KMS-11 (cell line): Measurements from ENCODE around the gene TMEM229B.

ENCODE experiments used
- H2AFZ ChIP-seq: fragments of 200-600 bp; sonication (generic); 2 replicates; pipeline ENCODE4 v1.6.1; 2016; ENCODE audit warnings: antibody characterized with exemption, mixed run types, low read depth
- H3K27ac ChIP-seq: fragments of 200-600 bp; sonication (generic); 2 replicates; pipeline ENCODE4 v1.6.1; 2016; ENCODE audit warnings: mild to moderate bottlenecking, mixed run types
- H3K27me3 ChIP-seq: fragments of 200-600 bp; sonication (generic); 2 replicates; pipeline ENCODE4 v1.6.1; 2017; ENCODE audit warnings: mild to moderate bottlenecking, low read depth, mixed run types, moderate library complexity; ENCODE audit not compliant: insufficient read depth
- H3K36me3 ChIP-seq: fragments of 200-600 bp; sonication (generic); 2 replicates; pipeline ENCODE4 v1.6.1; 2017; ENCODE audit warnings: mild to moderate bottlenecking, mixed run types; ENCODE audit not compliant: insufficient read depth
- H3K4me1 ChIP-seq: fragments of 200-600 bp; sonication (generic); 2 replicates; pipeline ENCODE4 v1.6.1; 2016; ENCODE audit warnings: mild to moderate bottlenecking, low read depth, mixed run types; ENCODE audit not compliant: poor library complexity, severe bottlenecking
- H3K4me2 ChIP-seq: fragments of 200-600 bp; sonication (generic); 2 replicates; pipeline ENCODE4 v1.7.0; 2016; ENCODE audit warnings: mild to moderate bottlenecking, mixed run types
- H3K4me3 ChIP-seq: fragments of 200-600 bp; sonication (generic); IDR thresholded peaks from 2 replicates; pipeline ENCODE4 v1.6.1; 2017; ENCODE audit warnings: low read depth, low read length, mixed read lengths; ENCODE audit not compliant: insufficient read depth
- H3K79me2 ChIP-seq: fragments of 200-600 bp; sonication (generic); 2 replicates; pipeline ENCODE4 v1.6.1; 2016; ENCODE audit warnings: low read depth, mixed run types; ENCODE audit not compliant: insufficient read depth
- H3K9ac ChIP-seq: fragments of 200-600 bp; sonication (generic); 2 replicates; pipeline ENCODE4 v1.6.1; 2016; ENCODE audit warnings: mild to moderate bottlenecking, mixed run types
- H4K20me1 ChIP-seq: fragments of 200-600 bp; sonication (generic); 2 replicates; pipeline ENCODE4 v1.6.1; 2016; ENCODE audit warnings: mild to moderate bottlenecking, mixed run types; ENCODE audit not compliant: insufficient read depth
- TF ChIP-seq, protein P1 (sequence below): fragments of 200-600 bp; sonication (generic); conservative IDR thresholded peaks from 2 replicates; pipeline ENCODE4 v1.6.1; 2017; ENCODE audit warnings: low read depth, mild to moderate bottlenecking, antibody characterized with exemption, low read length, moderate library complexity, mixed read lengths

The TMEM229B gene

DNA sequence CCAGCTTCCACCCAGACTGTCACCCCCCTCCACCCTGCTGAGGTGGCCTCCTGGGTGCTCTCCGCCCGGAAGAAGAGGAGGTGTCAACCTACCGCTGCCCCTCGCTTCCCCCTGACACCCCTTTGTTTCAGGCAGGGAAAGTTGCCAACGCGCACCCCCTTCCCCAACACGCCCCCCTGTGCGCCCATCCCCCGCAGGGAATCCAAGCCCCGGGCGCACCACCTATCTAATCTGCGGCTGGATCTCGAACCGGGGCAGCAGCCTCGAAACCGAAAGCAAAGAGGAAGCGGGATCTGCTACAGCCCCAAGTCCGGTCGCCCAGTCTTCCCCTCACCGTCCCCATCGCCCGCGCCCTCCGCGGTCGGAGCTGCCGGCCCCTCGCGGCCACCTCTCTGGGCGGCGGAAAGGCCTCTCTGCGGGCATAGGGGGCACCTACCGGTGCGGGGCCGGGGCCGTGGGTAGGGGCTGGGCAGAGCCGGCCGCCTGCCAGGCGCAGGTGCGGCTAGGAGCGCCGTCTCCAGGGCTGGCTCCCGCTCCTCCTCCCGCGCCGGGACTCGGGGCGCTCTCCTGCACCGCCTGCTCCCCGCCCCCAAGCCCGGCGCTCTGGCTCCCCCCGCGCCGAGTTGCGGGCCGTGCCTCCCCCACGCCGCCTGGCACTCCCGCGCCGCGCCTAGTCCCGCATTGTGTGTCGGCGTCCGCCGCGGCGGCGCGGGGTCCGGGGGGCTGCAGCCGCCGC is 26.3 kb upstream of the TMEM229B start:
- H4K20me1 ChIP-seq, result no peaks in the 10 kb centered on the region
- H3K9ac ChIP-seq, result peak overlapping the region; percentile 27; the same call in 1 of the 2 replicates
- no peaks in the 10 kb centered on the region for H3K79me2 ChIP-seq
- TF ChIP-seq, protein P1, sequence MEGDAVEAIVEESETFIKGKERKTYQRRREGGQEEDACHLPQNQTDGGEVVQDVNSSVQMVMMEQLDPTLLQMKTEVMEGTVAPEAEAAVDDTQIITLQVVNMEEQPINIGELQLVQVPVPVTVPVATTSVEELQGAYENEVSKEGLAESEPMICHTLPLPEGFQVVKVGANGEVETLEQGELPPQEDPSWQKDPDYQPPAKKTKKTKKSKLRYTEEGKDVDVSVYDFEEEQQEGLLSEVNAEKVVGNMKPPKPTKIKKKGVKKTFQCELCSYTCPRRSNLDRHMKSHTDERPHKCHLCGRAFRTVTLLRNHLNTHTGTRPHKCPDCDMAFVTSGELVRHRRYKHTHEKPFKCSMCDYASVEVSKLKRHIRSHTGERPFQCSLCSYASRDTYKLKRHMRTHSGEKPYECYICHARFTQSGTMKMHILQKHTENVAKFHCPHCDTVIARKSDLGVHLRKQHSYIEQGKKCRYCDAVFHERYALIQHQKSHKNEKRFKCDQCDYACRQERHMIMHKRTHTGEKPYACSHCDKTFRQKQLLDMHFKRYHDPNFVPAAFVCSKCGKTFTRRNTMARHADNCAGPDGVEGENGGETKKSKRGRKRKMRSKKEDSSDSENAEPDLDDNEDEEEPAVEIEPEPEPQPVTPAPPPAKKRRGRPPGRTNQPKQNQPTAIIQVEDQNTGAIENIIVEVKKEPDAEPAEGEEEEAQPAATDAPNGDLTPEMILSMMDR, result no peak
- no peaks in the 10 kb centered on the region for H3K27me3 ChIP-seq
- no peaks in the 10 kb centered on the region for H3K36me3 ChIP-seq
- peak overlapping the region; percentile 61 for H2AFZ ChIP-seq
- H3K4me2 ChIP-seq, result peak overlapping the region; percentile 51
- H3K4me1 ChIP-seq, result peaks cover 4% of the 10 kb centered on the region
- no peak overlapping the region for H3K27ac ChIP-seq
- no peak overlapping the region for H3K4me3 ChIP-seq

DNA sequence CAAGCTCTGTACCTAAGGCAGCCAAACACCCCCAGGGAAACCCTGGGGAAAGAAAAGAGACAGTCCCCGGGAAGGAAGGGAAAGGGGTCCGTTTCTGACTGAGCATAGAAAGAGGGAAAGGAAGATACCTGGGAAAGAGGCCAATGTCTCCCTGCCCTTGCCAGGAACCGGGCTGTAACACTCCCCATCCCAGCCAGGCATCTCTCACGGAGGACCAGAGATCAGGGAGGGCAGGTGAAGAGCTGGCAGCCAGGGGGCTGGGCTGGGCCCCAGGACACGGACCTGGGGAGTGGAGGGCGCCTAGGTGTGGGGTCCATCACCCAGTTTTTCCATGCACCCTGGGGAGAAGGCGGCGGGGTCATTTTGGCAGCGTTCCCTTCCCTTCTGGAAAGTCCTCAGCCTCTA is 25.7 kb upstream of the TMEM229B start:
- Histone ChIP-seq H3K4me1 (peaks cover 4% of the 10 kb centered on the region), H2AFZ (peak overlapping the region; percentile 61; the same call in 1 of the 2 replicates), H4K20me1 (no peaks in the 10 kb centered on the region), H3K9ac (no peak overlapping the region), H3K79me2 (no peaks in the 10 kb centered on the region), H3K27ac (no peak overlapping the region), H3K4me2 (no peak overlapping the region; the same call in 1 of the 2 replicates), H3K27me3 (no peaks in the 10 kb centered on the region), H3K36me3 (no peaks in the 10 kb centered on the region), H3K4me3 (no peak overlapping the region)
- TF ChIP-seq, protein P1, result no peak

DNA sequence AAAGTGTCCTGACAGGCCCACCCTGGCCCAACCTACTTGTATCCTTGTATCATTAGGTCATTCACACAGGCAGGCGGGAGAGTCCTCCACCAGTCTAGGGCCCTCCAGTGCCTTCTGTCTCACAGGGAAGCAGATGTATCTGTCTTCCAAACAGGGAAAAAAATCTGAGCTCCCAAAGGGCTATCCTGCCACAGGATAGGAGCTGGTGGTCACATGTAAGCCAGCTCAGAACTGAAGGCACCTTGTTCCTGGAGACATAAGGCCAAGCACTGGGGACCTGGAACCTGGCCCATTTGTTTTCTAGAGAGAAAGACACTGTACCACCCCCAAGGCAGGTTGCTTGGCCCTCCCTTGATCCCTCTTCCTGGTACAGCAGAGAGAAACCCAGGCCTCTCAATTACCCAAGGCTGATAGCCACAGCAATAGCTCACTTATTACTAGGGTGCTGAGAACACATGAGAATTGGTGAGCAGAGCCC is 25.1 kb upstream of the TMEM229B start:
- Histone ChIP-seq H3K79me2 (no peaks in the 10 kb centered on the region), H3K4me3 (no peak overlapping the region), H3K27ac (no peak overlapping the region), H4K20me1 (no peaks in the 10 kb centered on the region), H3K4me2 (no peak overlapping the region), H3K4me1 (peaks cover 4% of the 10 kb centered on the region), H3K27me3 (no peaks in the 10 kb centered on the region), H3K9ac (no peak overlapping the region), H3K36me3 (no peaks in the 10 kb centered on the region), H2AFZ (no peak overlapping the region)
- TF ChIP-seq, protein P1, result no peak

DNA sequence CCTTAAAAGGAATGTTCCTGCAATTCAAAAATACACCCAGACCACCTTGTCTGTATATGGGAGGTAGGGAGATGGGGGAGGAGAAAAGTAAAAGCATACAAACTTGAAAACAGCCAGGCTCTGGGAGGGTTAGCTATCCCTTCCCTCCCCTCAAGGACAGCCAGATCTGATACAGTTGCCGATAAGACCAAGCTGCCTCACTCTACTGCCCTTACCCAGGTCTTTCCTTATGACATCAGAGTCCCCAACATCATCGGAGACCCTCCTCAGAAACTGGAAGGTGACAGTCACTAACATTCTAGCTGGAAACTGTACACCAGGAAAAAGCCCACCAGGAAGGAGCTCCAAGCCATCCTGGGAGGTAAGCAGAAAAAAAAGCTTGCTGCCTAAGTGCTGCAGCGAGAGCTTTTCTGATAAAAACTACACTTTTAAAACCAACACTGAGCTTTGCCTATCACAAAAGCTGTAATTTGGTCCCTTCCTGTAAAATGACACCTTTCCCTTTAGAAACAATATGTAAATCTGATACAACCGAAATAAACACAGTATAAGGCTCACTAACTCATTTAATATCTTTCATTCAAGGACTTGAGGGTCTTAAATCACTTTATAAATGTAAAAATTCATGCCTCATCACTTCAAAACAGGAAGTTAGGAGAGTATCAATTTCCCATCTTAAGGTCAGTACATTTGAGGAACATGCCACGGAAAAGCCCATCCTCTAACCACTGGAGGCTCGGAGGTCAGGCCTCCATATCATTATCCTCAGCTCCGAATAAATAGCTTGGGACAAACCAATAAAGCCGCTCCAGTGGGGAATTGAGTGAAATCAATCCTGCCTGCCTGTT is 24.2 kb upstream of the TMEM229B start:
- H3K27ac ChIP-seq, result no peak overlapping the region
- H3K4me2 ChIP-seq, result no peak overlapping the region
- no peak overlapping the region for H3K4me3 ChIP-seq
- no peaks in the 10 kb centered on the region for H3K27me3 ChIP-seq
- no peaks in the 10 kb centered on the region for H3K36me3 ChIP-seq
- H3K79me2 ChIP-seq, result no peaks in the 10 kb centered on the region
- H3K4me1 ChIP-seq, result peaks cover 4% of the 10 kb centered on the region
- no peak overlapping the region for H2AFZ ChIP-seq
- H3K9ac ChIP-seq, result no peak overlapping the region
- TF ChIP-seq, protein P1, result no peak
- H4K20me1 ChIP-seq, result no peaks in the 10 kb centered on the region
